GM12878 (cell line): ENCODE results near the gene NPR1. TPM values are rescaled to one million over a fixed set of nuclear protein-coding genes. Genes with fewer than 3 reads are reported as not detected.

ENCODE experiments used
- BHLHE40 ChIP-seq, 2 experiments: fragments of 450-650 bp in 1 of 2; IDR thresholded peaks; 2 replicates each; pipeline ENCODE4 v1.6.1; 2011 to 2017; ENCODE audit warnings: low read depth in 2 of 2, borderline replicate concordance in 1 of 2, improper control_type of control experiment in 1 of 2, low read length in 1 of 2, mild to moderate bottlenecking in 1 of 2
- FOXK2 ChIP-seq: fragments of 450-650 bp; IDR thresholded peaks from 2 replicates; pipeline ENCODE4 v1.6.1; 2017; ENCODE audit warnings: mild to moderate bottlenecking, moderate library complexity
- FOXM1 ChIP-seq: IDR thresholded peaks from 2 replicates; pipeline ENCODE4 v1.6.1; 2012; ENCODE audit warnings: low read depth, mild to moderate bottlenecking, inconsistent platforms, low read length, moderate library complexity
- GABPA ChIP-seq: IDR thresholded peaks from 2 replicates; pipeline ENCODE4 v1.6.1; 2014; ENCODE audit warnings: antibody characterized with exemption, low read depth, mild to moderate bottlenecking, inconsistent platforms
- HCFC1 ChIP-seq: fragments of 150-350 bp; IDR thresholded peaks from 2 replicates; pipeline ENCODE4 v1.6.1; 2014; ENCODE audit warnings: low read length
- KDM1A ChIP-seq: fragments of 200-600 bp; sonication (generic); IDR thresholded peaks from 2 replicates; pipeline ENCODE4 v1.6.1; 2016; ENCODE audit warnings: borderline replicate concordance
- MEF2B ChIP-seq: fragments of 450-650 bp; IDR thresholded peaks from 2 replicates; pipeline ENCODE4 v1.6.1; 2018; ENCODE audit warnings: mild to moderate bottlenecking, moderate library complexity; ENCODE audit not compliant: partially characterized antibody, poor library complexity, severe bottlenecking
- NFIC ChIP-seq: IDR thresholded peaks from 2 replicates; pipeline ENCODE4 v1.6.1; 2012; ENCODE audit warnings: low read depth, mild to moderate bottlenecking, inconsistent platforms, low read length, moderate library complexity
- NR2C2 ChIP-seq: IDR thresholded peaks from 2 replicates; pipeline ENCODE4 v1.6.1; 2011; ENCODE audit warnings: borderline replicate concordance, low read depth; ENCODE audit not compliant: control insufficient read depth, insufficient read length
- NR2F1 ChIP-seq: fragments of 450-650 bp; conservative IDR thresholded peaks from 2 replicates; pipeline ENCODE4 v1.6.1; 2017; ENCODE audit warnings: mild to moderate bottlenecking
- PAX5 ChIP-seq: IDR thresholded peaks from 2 replicates; pipeline ENCODE4 v1.6.1; 2011; ENCODE audit warnings: low read depth, low read length, borderline replicate concordance
- RELA ChIP-seq: fragments of 450-650 bp; IDR thresholded peaks from 2 replicates; pipeline ENCODE4 v1.8.0; 2014; ENCODE audit warnings: borderline replicate concordance; ENCODE audit not compliant: partially characterized antibody
- ZNF384 ChIP-seq: IDR thresholded peaks from 2 replicates; pipeline ENCODE4 v1.6.1; 2012; ENCODE audit warnings: low read depth, mild to moderate bottlenecking, low read length, improper control_type of control experiment, borderline replicate concordance
- polyA plus RNA-seq, 11 experiments: library from polyadenylated mRNA; depleted of rRNA in 4 of 11; unstranded in 6 of 11; stranded (reverse) in 5 of 11; fragments of >200 nt; fragmentation: Nextera tagmentation in 4 of 11; fragmentation: Illumina TruSeq in 1 of 11; extraction: Ambion mirVana in 4 of 11; extraction: Trizol in 1 of 11; gene quantifications; 1 replicate in 1 of 11; 2 replicates in 10 of 11; pipeline versions ENCODE4 v1.2.1 to v1.2.3, GENCODE V29; 2011 to 2016; ENCODE audit warnings: inconsistent platforms in 2 of 11, missing spikeins in 2 of 11, low read depth in 1 of 11
- total RNA-seq, 4 experiments: library from RNA; depleted of rRNA in 3 of 4; stranded (reverse); fragments of >200 nt in 3 of 4; fragmentation: Illumina TruSeq in 1 of 4; extraction: Trizol in 1 of 4; gene quantifications; 2 replicates each; pipeline versions ENCODE4 v1.2.1 to v1.2.3, GENCODE V29; 2013 to 2021
- TF ChIP-seq, protein P1 (sequence below): IDR thresholded peaks from 2 replicates; pipeline ENCODE4 v1.6.1; 2012; ENCODE audit warnings: low read depth, low read length, improper control_type of control experiment
- TF ChIP-seq, protein P2 (sequence below): fragments of 450-650 bp; IDR thresholded peaks from 2 replicates; pipeline ENCODE4 v1.6.1; 2016; ENCODE audit warnings: mild to moderate bottlenecking, moderate library complexity, borderline replicate concordance
- TF ChIP-seq, protein P3 (sequence below): fragments of 450-650 bp; IDR thresholded peaks from 2 replicates; pipeline ENCODE4 v1.6.1; 2017; ENCODE audit warnings: low read depth, mild to moderate bottlenecking, moderate library complexity
- TF ChIP-seq, protein P4 (sequence below): IDR thresholded peaks from 2 replicates; pipeline ENCODE4 v1.6.1; 2011; ENCODE audit warnings: low read depth, mild to moderate bottlenecking, low read length, moderate library complexity, borderline replicate concordance; ENCODE audit errors: extremely low read depth
- TF ChIP-seq, protein P5 (sequence below): IDR thresholded peaks from 2 replicates; pipeline ENCODE4 v1.6.1; 2011; ENCODE audit warnings: borderline replicate concordance, low read depth, mild to moderate bottlenecking, moderate library complexity, mixed read lengths, low read length; ENCODE audit not compliant: insufficient read depth; ENCODE audit errors: extremely low read length

NPR1 gene
- total and polyA plus RNA-seq, 10 of the 15 experiments (the other 5 are each of a cell fraction or from before 2014, with no cell fraction given), result 0.09 to 2.1 (median 0.28) TPM; not detected in 1

DNA sequence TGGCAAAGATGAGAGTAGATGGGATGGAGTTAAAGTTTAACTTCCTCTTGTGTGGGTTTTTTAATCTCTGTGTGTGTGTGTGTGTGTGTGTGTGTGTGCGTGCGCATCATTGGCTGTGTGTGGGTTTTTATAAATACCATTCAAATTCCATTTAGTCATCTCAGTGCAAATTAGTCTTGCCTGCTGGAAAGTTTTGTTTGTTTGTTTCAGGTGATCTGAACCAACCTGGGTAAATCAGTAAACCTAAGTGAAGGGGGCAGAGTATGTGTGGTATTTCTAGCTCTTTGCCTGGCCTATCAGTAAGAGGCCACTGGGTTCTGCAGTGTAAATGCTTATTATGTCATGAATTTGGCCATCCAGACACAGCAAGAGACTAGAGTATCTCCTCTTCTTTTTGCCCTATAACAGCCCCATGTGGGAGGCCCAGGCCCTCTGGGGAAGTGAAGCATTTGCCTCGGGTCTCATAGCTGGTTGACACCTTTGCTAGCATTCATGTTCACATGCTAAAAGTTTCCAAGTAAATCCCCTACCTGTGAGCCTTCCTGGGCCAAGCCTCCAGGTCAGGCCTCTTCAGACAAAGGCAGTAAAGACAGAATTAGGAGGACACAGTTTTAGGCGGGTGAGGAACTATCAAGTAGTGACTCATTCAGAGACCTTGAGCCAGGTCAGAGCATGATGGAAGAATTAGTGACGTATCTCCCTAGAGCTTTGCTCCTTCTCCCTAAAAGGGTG, 64.1 kb downstream of the NPR1 start (continued):
- TF ChIP-seq BHLHE40 (IDR thresholded peaks at IDR 0.05; ENCODE audit: borderline replicate concordance in 1 of 2, low read depth in 2 of 2, low read length in 1 of 2) (peak; percentile 52 to 57; a peak in 1 of 4 replicates), RELA (no peak), NR2F1 (peak; percentile 63), ZNF384 (peak; percentile 41; the same call in 1 of the 2 replicates), HCFC1 (no peak), NR2C2 (no peak), FOXM1 (peak; percentile 58; the same call in 1 of the 2 replicates), PAX5 (no peak), MEF2B (peak; percentile 96), FOXK2 (no peak), GABPA (peak; percentile 63; the same call in 1 of the 2 replicates), NFIC (0 out of 2 replicates have a peak, but pooled peaks have one; percentile 56), KDM1A (no peak)
- TF ChIP-seq, protein P1, sequence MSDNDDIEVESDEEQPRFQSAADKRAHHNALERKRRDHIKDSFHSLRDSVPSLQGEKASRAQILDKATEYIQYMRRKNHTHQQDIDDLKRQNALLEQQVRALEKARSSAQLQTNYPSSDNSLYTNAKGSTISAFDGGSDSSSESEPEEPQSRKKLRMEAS, result no peak
- TF ChIP-seq, protein P2, sequence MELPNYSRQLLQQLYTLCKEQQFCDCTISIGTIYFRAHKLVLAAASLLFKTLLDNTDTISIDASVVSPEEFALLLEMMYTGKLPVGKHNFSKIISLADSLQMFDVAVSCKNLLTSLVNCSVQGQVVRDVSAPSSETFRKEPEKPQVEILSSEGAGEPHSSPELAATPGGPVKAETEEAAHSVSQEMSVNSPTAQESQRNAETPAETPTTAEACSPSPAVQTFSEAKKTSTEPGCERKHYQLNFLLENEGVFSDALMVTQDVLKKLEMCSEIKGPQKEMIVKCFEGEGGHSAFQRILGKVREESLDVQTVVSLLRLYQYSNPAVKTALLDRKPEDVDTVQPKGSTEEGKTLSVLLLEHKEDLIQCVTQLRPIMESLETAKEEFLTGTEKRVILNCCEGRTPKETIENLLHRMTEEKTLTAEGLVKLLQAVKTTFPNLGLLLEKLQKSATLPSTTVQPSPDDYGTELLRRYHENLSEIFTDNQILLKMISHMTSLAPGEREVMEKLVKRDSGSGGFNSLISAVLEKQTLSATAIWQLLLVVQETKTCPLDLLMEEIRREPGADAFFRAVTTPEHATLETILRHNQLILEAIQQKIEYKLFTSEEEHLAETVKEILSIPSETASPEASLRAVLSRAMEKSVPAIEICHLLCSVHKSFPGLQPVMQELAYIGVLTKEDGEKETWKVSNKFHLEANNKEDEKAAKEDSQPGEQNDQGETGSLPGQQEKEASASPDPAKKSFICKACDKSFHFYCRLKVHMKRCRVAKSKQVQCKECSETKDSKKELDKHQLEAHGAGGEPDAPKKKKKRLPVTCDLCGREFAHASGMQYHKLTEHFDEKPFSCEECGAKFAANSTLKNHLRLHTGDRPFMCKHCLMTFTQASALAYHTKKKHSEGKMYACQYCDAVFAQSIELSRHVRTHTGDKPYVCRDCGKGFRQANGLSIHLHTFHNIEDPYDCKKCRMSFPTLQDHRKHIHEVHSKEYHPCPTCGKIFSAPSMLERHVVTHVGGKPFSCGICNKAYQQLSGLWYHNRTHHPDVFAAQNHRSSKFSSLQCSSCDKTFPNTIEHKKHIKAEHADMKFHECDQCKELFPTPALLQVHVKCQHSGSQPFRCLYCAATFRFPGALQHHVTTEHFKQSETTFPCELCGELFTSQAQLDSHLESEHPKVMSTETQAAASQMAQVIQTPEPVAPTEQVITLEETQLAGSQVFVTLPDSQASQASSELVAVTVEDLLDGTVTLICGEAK, result no peak
- TF ChIP-seq, protein P3, sequence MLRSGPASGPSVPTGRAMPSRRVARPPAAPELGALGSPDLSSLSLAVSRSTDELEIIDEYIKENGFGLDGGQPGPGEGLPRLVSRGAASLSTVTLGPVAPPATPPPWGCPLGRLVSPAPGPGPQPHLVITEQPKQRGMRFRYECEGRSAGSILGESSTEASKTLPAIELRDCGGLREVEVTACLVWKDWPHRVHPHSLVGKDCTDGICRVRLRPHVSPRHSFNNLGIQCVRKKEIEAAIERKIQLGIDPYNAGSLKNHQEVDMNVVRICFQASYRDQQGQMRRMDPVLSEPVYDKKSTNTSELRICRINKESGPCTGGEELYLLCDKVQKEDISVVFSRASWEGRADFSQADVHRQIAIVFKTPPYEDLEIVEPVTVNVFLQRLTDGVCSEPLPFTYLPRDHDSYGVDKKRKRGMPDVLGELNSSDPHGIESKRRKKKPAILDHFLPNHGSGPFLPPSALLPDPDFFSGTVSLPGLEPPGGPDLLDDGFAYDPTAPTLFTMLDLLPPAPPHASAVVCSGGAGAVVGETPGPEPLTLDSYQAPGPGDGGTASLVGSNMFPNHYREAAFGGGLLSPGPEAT, result peak; percentile 83
- TF ChIP-seq, protein P4, sequence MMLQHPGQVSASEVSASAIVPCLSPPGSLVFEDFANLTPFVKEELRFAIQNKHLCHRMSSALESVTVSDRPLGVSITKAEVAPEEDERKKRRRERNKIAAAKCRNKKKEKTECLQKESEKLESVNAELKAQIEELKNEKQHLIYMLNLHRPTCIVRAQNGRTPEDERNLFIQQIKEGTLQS, result no peak
- TF ChIP-seq, protein P5, sequence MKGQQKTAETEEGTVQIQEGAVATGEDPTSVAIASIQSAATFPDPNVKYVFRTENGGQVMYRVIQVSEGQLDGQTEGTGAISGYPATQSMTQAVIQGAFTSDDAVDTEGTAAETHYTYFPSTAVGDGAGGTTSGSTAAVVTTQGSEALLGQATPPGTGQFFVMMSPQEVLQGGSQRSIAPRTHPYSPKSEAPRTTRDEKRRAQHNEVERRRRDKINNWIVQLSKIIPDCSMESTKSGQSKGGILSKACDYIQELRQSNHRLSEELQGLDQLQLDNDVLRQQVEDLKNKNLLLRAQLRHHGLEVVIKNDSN, result no peak
